Measurements from ENCODE around the gene RAI1. TPM values are rescaled to one million over a fixed set of nuclear protein-coding genes. Genes with fewer than 3 reads are reported as not detected.
A peak's percentile ranks its signal among the peaks of the same experiment; 100 is the strongest.

The RAI1 gene
- total RNA-seq, 1 experiment from 2014 or later: 8.8 TPM

- DNase-seq (ENCODE audit: low spot score): no peak
Measured at GRCh38 chr17:17827826-17828621, 146.8 kb downstream of the RAI1 start.

- no peak for DNase-seq (ENCODE audit: low spot score)
Measured at GRCh38 chr17:17830269-17830567, 149.0 kb downstream of the RAI1 start.

- DNase-seq (ENCODE audit: low spot score): no peak
Measured at GRCh38 chr17:17830740-17831207, 149.5 kb downstream of the RAI1 start.

GRCh38 chr17:17831208-17832031 is 150.2 kb downstream of the RAI1 start:
- no peak for DNase-seq (ENCODE audit: low spot score)

GRCh38 chr17:17832032-17832363 is 150.7 kb downstream of the RAI1 start:
- DNase-seq (ENCODE audit: low spot score): no peak

DNA sequence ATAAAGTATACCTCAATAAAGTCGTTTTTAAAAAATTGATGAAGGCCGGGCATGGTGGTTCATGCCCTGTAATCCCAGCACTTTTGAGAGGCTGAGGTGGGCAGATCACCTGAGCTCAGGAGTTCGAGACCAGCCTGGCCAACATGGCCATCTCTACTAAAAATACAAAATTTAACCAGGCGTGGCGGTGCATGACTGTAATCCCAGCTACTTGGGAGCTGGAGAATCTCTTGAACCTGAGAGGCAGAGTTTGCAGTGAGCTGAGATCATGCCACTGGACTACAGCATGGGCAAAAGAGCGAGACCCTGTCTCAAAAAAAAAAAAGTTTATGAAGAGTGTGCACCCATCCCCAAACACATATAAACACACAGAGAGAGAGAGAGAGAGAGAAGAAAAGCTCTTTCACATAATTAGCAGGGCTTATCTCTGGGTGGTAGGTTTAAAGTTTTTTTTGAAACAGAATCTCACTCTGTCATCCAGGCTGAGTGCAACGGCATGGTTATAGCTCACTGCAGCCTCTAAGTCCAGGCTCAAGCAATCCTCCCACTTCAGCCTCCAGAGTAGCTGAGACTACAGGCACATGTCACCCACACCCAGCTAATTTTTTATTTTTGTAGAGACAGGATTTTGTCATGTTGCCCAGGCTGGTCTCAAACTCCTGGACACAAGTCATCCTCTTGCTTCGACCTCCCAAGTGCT is 152.6 kb downstream of the RAI1 start:
- DNase-seq (ENCODE audit: low spot score): no peak

GRCh38 chr17:17834974-17835373 is 153.7 kb downstream of the RAI1 start:
- DNase-seq (ENCODE audit: low spot score): no peak

DNA sequence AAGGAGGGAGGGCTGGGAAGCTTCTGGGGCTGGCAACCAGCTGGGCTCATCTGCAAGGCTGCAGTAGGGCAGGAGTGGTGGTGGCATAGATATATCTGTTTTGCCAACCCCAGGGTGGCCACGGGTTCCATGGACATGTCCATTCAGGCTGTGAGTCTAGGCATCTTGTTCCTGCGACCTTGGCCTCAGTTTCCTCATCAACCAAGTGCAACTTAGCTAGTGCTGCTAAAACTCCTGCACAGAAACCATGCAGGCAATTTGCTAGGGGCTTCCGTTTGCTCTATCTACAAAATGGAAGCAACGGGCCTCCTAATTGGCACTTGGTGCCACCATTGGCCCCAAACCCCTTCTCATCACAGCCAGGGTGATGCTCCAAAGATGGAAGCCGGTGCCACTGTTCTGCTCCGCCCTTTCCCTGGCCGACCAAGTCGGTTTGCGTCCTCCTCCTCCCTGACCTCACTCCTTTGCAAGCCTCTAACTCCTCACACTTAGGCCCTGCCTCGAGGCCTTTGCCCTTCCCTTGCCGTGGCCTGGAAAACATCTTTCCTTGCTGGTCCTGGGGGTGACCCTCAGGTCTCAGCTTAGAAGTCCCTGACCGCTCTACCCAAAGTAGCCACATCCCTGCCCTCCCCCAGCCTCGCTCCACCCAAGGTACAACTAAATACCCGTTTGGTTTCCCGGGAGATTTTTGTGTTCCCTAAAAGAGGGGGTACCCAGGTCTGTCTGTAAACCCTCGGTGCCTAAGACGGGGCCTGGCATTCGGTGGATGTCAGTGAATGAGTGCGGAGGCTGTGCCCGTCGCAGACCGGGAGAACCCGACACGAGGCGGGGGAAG is 154.4 kb downstream of the RAI1 start:
- no peak for DNase-seq (ENCODE audit: low spot score)

- DNase-seq (ENCODE audit: low spot score): peak; percentile 93
Measured at GRCh38 chr17:17836250-17836817, 155.1 kb downstream of the RAI1 start.

DNA sequence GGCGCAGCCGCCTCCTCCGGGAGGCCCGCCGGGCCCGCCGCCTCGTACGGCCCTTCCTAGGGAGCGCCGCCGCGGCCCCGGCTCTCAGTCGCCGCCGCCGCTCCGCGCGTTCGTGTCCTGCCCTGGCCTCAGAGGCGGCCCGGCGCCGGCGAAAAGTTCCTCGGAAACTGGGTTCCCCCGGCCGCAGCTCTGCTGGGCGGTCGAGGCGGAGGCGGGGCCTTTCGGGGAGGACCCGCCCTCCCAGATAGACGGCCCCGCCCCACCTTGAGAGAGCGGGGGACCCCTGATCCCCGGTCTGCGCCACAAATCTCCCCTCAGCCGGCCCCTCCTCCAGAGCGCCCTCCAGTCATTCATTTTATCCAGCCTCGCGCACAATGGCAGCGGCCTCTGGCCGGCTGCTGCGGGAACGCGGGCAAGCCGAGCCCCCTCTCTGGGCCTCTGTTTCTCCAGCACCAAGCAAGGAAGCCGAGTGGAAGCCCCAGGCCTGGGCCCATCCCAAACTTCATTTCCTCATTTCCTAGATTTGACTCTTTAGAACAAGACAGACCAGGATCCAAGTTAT is 155.6 kb downstream of the RAI1 start, which contains the start of gene SREBF1:
Gene SREBF1, minus strand, starts transcription at position 169 of the 562 bp plus-strand sequence. CDS start 169 bp downstream, outside the sequence.
- DNase-seq (ENCODE audit: low spot score): no peak

DNA sequence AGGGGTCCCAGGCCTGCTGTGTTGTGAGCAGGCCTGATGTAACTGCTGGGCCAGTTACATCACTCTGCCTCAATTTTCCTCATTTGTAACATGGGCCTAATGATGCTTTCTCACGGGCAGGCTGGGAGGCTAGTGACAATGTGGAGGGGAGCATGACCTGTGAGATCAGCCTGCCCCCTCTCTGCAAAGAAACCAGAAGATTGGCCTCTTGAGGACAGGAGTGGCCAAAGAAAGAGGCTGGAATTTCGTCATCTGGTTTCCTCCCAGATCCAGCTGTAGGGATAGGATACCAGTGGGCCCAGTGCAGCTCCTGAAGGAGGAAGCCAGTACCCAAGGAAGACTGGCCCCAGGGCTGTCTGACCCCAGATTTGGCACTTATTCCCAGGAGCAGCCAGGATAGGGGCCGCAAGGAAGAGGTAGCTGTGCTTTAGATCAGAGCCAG is 156.1 kb downstream of the RAI1 start:
- peak; percentile 68 for DNase-seq (ENCODE audit: low spot score)

- peak; percentile 81 for DNase-seq (ENCODE audit: low spot score)
Measured at GRCh38 chr17:17837966-17838962, 157.0 kb downstream of the RAI1 start.

DNA sequence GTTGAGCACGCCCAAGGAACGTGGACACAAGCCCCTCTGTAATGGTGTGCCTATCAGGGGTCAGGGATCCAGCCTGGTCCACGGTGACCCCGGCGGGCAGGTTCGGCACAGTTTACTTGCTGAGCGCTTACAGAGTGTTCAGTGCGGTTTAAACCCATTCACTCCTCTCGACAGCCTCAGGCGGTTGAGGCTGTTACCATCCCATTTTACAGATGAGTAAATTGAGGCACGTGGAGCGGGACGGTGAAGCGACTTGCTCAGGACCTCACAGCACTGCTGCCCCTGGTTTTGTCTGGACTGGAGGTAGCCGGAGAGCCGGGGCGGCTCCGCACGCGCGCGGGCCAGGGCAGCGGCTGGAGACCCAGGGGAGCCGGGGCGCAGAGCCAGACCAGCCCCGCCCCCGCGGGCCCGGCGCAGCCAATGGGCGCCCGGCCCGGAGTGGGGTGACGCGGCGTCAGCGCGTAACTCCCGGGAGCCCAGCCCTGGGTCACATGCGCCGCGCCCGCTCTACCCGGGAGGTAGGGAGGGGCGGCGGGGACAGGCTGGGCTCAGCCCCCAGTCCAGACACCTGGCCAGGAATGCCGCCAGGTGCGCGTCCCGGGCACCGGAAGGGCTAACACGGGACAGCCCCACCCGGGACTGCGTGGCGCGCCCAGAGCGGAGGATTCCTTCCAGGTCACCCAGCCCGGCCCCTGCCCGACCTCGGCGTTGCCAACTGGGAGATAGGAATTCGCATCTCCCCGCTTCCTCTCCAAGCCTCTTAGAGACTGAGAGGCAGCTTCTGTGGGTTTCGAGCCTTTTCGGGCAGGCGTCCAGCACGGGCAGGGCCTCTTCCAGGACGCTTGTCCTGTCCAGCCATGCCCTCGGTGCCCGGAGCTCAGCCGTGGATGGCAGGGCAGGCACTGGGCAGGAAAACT is 158.8 kb downstream of the RAI1 start:
- peak; percentile 93 for DNase-seq (ENCODE audit: low spot score)

- peak; percentile 52 for DNase-seq (ENCODE audit: low spot score)
Measured at GRCh38 chr17:17840751-17841591, 159.7 kb downstream of the RAI1 start.

- no peak for DNase-seq (ENCODE audit: low spot score)
Measured at GRCh38 chr17:17841601-17842025, 160.4 kb downstream of the RAI1 start.

DNA sequence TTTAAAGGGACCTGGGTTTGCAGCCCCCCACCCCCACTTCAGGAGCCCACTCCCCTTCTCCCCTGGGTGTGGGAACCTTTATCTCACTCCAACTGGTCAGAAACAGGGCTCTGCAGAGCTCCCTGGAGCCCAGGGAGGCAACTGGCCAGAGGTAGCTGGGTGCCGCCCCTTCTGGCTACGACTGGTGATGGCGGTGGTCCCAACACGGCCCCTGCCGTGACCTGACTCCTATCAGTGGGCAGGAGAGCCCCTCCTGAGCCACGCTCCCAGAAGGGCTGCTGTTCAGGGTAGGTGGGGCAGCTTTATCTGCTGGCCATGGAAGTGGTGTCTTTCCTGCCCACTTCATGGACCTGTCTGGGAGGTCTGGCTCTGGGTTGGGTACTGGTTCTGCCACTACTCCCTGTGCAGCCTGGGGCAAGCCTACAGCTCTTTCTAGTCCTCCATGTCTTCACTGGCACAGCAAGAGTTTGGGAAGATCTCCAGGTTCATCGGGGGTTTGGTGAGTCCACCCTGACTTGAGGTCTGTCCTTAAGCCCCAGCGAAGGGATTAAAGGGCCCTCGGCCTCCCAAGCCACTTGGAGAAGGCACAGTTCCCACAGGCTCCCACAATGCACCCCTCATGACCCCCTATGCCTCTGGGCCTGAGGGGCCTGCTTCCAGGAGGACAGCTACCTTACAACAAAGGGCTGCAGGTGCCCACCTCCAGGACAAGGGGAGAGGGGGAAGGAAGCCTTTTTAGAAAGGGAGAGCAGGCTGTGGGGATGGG is 161.0 kb downstream of the RAI1 start:
- DNase-seq (ENCODE audit: low spot score): no peak

DNA sequence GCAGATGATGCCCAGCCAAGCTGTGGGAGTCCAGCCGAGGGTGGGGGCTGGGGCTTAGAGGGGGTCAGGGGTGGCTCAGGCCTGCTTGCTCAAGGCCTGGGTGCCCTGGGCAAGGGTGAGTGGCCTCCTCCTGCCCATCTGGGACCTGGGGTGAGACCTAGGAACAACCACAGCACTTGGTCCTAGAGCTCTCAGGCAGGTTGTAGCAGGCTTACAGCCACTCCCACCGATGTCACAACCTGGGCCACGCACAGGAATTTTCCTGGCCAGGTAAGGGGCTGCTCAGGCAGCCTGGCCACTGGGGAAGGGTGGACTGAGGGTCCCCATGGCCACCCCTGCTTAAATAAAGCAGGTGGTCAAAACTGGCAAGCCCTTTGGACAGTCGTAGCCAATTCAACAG is 161.8 kb downstream of the RAI1 start:
- DNase-seq (ENCODE audit: low spot score): no peak
